Ovary (tissue), 3 donors: ENCODE results near the gene TBX1.

Source experiments
- POLR2A ChIP-seq: fragments of 450-650 bp; IDR thresholded peaks from one replicate; pipeline ENCODE4 v1.6.1; 2017; ENCODE audit warnings: antibody characterized with exemption, mild to moderate bottlenecking, moderate library complexity
- TF ChIP-seq, protein P1 (sequence below), 3 donors: fragments of 450-650 bp in 2 of 3; fragments of 200-600 bp in 1 of 3; IDR thresholded peaks; one replicate each; pipeline versions ENCODE4 v1.5.1 to v1.8.0; 2016 to 2022; ENCODE audit warnings: antibody characterized with exemption in 3 of 3, mild to moderate bottlenecking in 1 of 3
- donor health status: DM: no; HTN: no; CAD: no.

DNA sequence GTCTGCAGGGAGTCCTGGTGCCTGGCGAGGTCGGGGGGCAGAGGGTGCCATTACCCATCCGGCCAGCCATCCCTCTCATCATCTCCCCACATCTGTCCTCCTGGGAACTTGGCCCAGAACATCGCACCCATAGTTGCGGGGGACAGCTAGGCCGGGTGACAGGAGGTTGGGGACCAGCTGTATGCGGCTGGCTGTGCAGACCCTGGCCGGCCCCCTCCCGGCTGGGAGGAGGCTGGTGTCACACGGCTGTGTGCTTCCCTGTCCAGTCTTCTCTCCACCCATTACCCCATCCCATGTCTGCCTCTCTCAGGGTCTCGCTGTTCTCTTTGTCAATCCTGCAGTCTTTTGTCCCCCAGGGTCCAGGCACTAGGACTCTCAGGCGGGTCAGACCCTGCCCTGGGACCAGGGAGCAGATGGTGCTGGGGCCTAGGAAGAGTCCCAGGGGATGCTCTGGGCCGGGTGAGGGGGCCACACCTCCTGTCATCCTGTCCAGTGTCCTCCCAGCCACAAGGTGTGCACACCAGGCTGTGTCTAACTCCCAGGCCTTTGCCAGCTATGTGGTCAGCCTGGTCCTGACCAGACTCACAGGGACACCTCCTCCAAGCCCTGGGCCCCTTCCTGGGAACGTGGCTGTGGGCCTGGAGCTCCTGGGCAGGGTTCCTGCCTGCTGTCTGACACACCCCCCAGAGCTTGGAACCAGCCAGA, 6.4 kb upstream of the TBX1 start:
- TF ChIP-seq, protein P1, sequence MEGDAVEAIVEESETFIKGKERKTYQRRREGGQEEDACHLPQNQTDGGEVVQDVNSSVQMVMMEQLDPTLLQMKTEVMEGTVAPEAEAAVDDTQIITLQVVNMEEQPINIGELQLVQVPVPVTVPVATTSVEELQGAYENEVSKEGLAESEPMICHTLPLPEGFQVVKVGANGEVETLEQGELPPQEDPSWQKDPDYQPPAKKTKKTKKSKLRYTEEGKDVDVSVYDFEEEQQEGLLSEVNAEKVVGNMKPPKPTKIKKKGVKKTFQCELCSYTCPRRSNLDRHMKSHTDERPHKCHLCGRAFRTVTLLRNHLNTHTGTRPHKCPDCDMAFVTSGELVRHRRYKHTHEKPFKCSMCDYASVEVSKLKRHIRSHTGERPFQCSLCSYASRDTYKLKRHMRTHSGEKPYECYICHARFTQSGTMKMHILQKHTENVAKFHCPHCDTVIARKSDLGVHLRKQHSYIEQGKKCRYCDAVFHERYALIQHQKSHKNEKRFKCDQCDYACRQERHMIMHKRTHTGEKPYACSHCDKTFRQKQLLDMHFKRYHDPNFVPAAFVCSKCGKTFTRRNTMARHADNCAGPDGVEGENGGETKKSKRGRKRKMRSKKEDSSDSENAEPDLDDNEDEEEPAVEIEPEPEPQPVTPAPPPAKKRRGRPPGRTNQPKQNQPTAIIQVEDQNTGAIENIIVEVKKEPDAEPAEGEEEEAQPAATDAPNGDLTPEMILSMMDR (IDR thresholded peaks at IDR 0.05) = no peak
- no peak for TF ChIP-seq POLR2A
